ENCODE measurements around the gene MACROD2. TPM values are rescaled to one million over a fixed set of nuclear protein-coding genes. Genes with fewer than 3 reads are reported as not detected.

Gene MACROD2
- total RNA-seq, 1 donor from 2014 or later, result 6.7 TPM

DNA sequence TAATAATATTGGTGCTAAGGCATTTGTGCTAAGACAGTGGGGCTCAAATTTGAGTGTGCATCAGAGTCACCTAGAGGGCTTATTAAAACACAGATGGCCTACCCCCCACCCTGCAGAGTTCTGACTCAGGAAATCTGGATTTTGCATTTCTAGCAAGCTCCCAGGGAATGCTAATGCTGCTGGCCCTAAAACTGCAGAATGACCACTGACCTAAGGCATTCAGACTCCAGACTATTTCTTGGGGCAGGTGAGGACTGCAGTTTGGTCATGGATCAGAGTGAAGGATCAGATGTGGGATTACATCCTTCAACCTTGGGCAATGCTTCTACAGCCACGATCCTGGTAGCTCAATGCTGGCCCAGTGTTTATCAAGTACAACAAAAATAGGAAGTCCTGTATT is 952.2 kb downstream of the MACROD2 start:
- TF ChIP-seq CTCF (conservative IDR thresholded peaks at IDR 0.05), result no peak
- no peak overlapping the region for H3K4me3 Mint-ChIP-seq
- DNase-seq (ENCODE audit: extremely low spot score, unreplicated experiment), result no peak
- H3K27me3 Mint-ChIP-seq, result no peaks in the 10 kb centered on the region
- no peaks in the 10 kb centered on the region for H3K36me3 Mint-ChIP-seq
- H3K27ac Mint-ChIP-seq, result no peak overlapping the region
- peaks cover 6% of the 10 kb centered on the region for H3K9me3 Mint-ChIP-seq
- H3K4me1 Mint-ChIP-seq (ENCODE audit: unreplicated experiment), result peaks cover 33% of the 10 kb centered on the region

- Mint-ChIP-seq H3K36me3 (no peaks in the 10 kb centered on the region), H3K27me3 (no peaks in the 10 kb centered on the region), H3K27ac (no peak overlapping the region), H3K9me3 (peaks cover 6% of the 10 kb centered on the region), H3K4me1 (ENCODE audit: unreplicated experiment) (peaks cover 33% of the 10 kb centered on the region), H3K4me3 (no peak overlapping the region)
- no peak for TF ChIP-seq CTCF (conservative IDR thresholded peaks at IDR 0.05)
- no peak for DNase-seq (ENCODE audit: extremely low spot score, unreplicated experiment)
Measured at GRCh38 chr20:14947946-14948345, 952.6 kb downstream of the MACROD2 start.

- no peaks in the 10 kb centered on the region for H3K36me3 Mint-ChIP-seq
- H3K4me1 Mint-ChIP-seq (ENCODE audit: unreplicated experiment), result peaks cover 32% of the 10 kb centered on the region
- no peaks in the 10 kb centered on the region for H3K27me3 Mint-ChIP-seq
- no peak overlapping the region for H3K27ac Mint-ChIP-seq
- no peak for TF ChIP-seq CTCF (conservative IDR thresholded peaks at IDR 0.05)
- no peak for DNase-seq (ENCODE audit: extremely low spot score, unreplicated experiment)
- peaks cover 6% of the 10 kb centered on the region for H3K9me3 Mint-ChIP-seq
- no peak overlapping the region for H3K4me3 Mint-ChIP-seq
Measured at GRCh38 chr20:14948416-14948815, 953.1 kb downstream of the MACROD2 start.

- Mint-ChIP-seq H3K4me3 (no peak overlapping the region), H3K27me3 (no peaks in the 10 kb centered on the region), H3K27ac (no peak overlapping the region), H3K4me1 (ENCODE audit: unreplicated experiment) (peaks cover 37% of the 10 kb centered on the region), H3K9me3 (peaks cover 6% of the 10 kb centered on the region), H3K36me3 (no peaks in the 10 kb centered on the region)
- no peak for DNase-seq (ENCODE audit: extremely low spot score, unreplicated experiment)
- TF ChIP-seq CTCF (conservative IDR thresholded peaks at IDR 0.05), result no peak
Measured at GRCh38 chr20:14950633-14951032, 955.3 kb downstream of the MACROD2 start.

- DNase-seq (ENCODE audit: extremely low spot score, unreplicated experiment), result no peak
- no peaks in the 10 kb centered on the region for H3K27me3 Mint-ChIP-seq
- peaks cover 42% of the 10 kb centered on the region for H3K4me1 Mint-ChIP-seq (ENCODE audit: unreplicated experiment)
- H3K4me3 Mint-ChIP-seq, result no peak overlapping the region
- H3K27ac Mint-ChIP-seq, result no peak overlapping the region
- peaks cover 6% of the 10 kb centered on the region for H3K9me3 Mint-ChIP-seq
- no peak for TF ChIP-seq CTCF (conservative IDR thresholded peaks at IDR 0.05)
- H3K36me3 Mint-ChIP-seq, result no peaks in the 10 kb centered on the region
Measured at GRCh38 chr20:14951105-14951504, 955.8 kb downstream of the MACROD2 start.
